PC-3 (cell line): Measurements from ENCODE around the gene GPS1. TPM values are rescaled to one million over a fixed set of nuclear protein-coding genes. Genes with fewer than 3 reads are reported as not detected.

Experiments
- ATAC-seq: fragments of 200-7000 bp; cut with Tn5 transposase; 2 replicates; pipeline ENCODE4 v1.9.1; 2020; ENCODE audit warnings: mild to moderate bottlenecking, moderate library complexity
- BruUV-seq: library from RNA; stranded (reverse); fragments of 400-500 nt; replicated peaks from 2 replicates; lab custom pipeline; 2021; lab: Mats Ljungman, UMichigan
- CTCF ChIA-PET: fragments of 300-600 bp; sonication (Branson Sonifier 250); formaldehyde crosslinking; loops from one replicate; lab custom pipeline; 2022; ENCODE audit warnings: antibody characterized with exemption; lab: Charles Lee
- POLR2A ChIA-PET: fragments of 300-600 bp; sonication (Branson Sonifier 250); formaldehyde crosslinking; loops from one replicate; lab custom pipeline; 2022; ENCODE audit warnings: antibody characterized with exemption; ENCODE audit not compliant: unreplicated experiment; lab: Charles Lee
- DNase-seq: peaks from one replicate; pipeline ENCODE4 v3.0.0-alpha.2; 2015
- H2AFZ ChIP-seq: fragments of 300-600 bp; sonication (generic); 2 replicates; pipeline ENCODE4 v1.6.0; 2016; ENCODE audit warnings: antibody characterized with exemption, low read length
- H3F3A ChIP-seq: fragments of 300-600 bp; sonication (generic); one replicate; pipeline ENCODE4 v1.6.0; 2017; ENCODE audit warnings: antibody characterized with exemption, low read length, control low read depth, mild to moderate bottlenecking; ENCODE audit not compliant: unreplicated experiment
- H3K27ac ChIP-seq: fragments of 300-600 bp; sonication (generic); 2 replicates; pipeline ENCODE4 v1.5.1; 2016; ENCODE audit warnings: mild to moderate bottlenecking, low read length
- H3K27me3 ChIP-seq: fragments of 300-600 bp; sonication (generic); 2 replicates; pipeline ENCODE4 v1.6.1; 2016; ENCODE audit warnings: low read length, mixed read lengths
- H3K36me3 ChIP-seq: fragments of 300-600 bp; sonication (generic); 2 replicates; pipeline ENCODE4 v1.6.1; 2016; ENCODE audit warnings: low read depth, mixed run types, low read length, mixed read lengths
- H3K4me1 ChIP-seq: fragments of 300-600 bp; sonication (generic); 2 replicates; pipeline ENCODE4 v1.5.1; 2016; ENCODE audit warnings: low read length; ENCODE audit not compliant: insufficient read depth
- H3K4me2 ChIP-seq: fragments of 300-600 bp; sonication (generic); 2 replicates; pipeline ENCODE4 v1.6.0; 2016; ENCODE audit warnings: low read length
- H3K4me3 ChIP-seq: fragments of 300-600 bp; sonication (generic); 2 replicates; pipeline ENCODE4 v1.5.1; 2016; ENCODE audit warnings: mild to moderate bottlenecking, low read length, mixed read lengths
- H3K79me2 ChIP-seq: fragments of 300-600 bp; sonication (generic); 2 replicates; pipeline ENCODE4 v1.6.1; 2017; ENCODE audit warnings: low read length, mixed read lengths
- H3K9ac ChIP-seq: fragments of 300-600 bp; sonication (generic); 2 replicates; pipeline ENCODE4 v1.6.0; 2016; ENCODE audit warnings: mild to moderate bottlenecking, low read length
- H3K9me2 ChIP-seq: fragments of 300-600 bp; sonication (generic); replicated peaks from 2 replicates; pipeline ENCODE4 v1.6.1; 2016; ENCODE audit warnings: mixed run types, low read length, mixed read lengths
- H3K9me3 ChIP-seq: fragments of 300-600 bp; sonication (generic); 2 replicates; pipeline ENCODE4 v1.6.1; 2016; ENCODE audit warnings: low read length, mixed read lengths
- H4K20me1 ChIP-seq: fragments of 300-600 bp; sonication (generic); 2 replicates; pipeline ENCODE4 v1.6.1; 2016; ENCODE audit warnings: low read length, mixed read lengths
- CTCF ChIP-seq: fragments of 300-600 bp; sonication (generic); conservative IDR thresholded peaks from 2 replicates; pipeline ENCODE4 v1.5.1; 2017; ENCODE audit warnings: antibody characterized with exemption, low read depth, mild to moderate bottlenecking, low read length
- EZH2 ChIP-seq: fragments of 300-600 bp; sonication (generic); IDR thresholded peaks from one replicate; pipeline ENCODE4 v1.6.1; 2017; ENCODE audit warnings: antibody characterized with exemption, mild to moderate bottlenecking, low read length; ENCODE audit not compliant: unreplicated experiment
- EZH2phosphoT487 ChIP-seq: fragments of 300-600 bp; sonication (generic); IDR thresholded peaks from 2 replicates; pipeline ENCODE4 v1.6.1; 2018; ENCODE audit warnings: mild to moderate bottlenecking, antibody characterized with exemption, low read length, borderline replicate concordance
- intact Hi-C: fragments of 100-400 bp; cut with micrococcal nuclease; formaldehyde crosslinking; loops from 2 replicates; pipeline ENCODE4 v1.9.0; 2023
- total RNA-seq: library from RNA; depleted of rRNA; stranded (reverse); fragments of >200 nt; gene quantifications from 2 replicates; pipeline ENCODE4 v1.2.3, GENCODE V29; 2014

Gene GPS1
- total RNA-seq, 1 experiment from 2014 or later: 240 TPM

GRCh38 chr17:82090549-82091263, 39.0 kb downstream of the GPS1 start:
- Histone ChIP-seq H3K27me3 (no peaks in the 10 kb centered on the region), H4K20me1 (peaks cover 19% of the 10 kb centered on the region), H3K9me3 (no peaks in the 10 kb centered on the region), H3K4me2 (no peak overlapping the region), H3F3A (no peaks in the 10 kb centered on the region), H3K79me2 (peaks cover 15% of the 10 kb centered on the region), H3K4me3 (no peak overlapping the region), H3K36me3 (peaks cover 82% of the 10 kb centered on the region), H3K4me1 (peaks cover 7% of the 10 kb centered on the region), H3K27ac (no peak overlapping the region), H2AFZ (no peak overlapping the region), H3K9ac (no peak overlapping the region), H3K9me2 (no peaks in the 10 kb centered on the region)
- BruUV-seq: no TSS peak
- ChIA-PET POLR2A (no interaction called here), CTCF (no interaction called here)
- ATAC-seq (no peak), DNase-seq (no peak)
- intact Hi-C loops: no loop called here
- TF ChIP-seq EZH2 (no peak), EZH2phosphoT487 (no peak), CTCF (no peak)

- no TSS peak for BruUV-seq
- Histone ChIP-seq H3F3A (no peaks in the 10 kb centered on the region), H3K27me3 (no peaks in the 10 kb centered on the region), H3K9ac (no peak overlapping the region), H3K9me2 (no peaks in the 10 kb centered on the region), H2AFZ (no peak overlapping the region), H3K4me3 (no peak overlapping the region), H3K36me3 (peaks cover 80% of the 10 kb centered on the region), H3K4me1 (peaks cover 14% of the 10 kb centered on the region), H3K27ac (no peak overlapping the region), H3K79me2 (peaks cover 23% of the 10 kb centered on the region), H3K9me3 (no peaks in the 10 kb centered on the region), H4K20me1 (peaks cover 26% of the 10 kb centered on the region), H3K4me2 (no peak overlapping the region)
- ChIA-PET POLR2A (no interaction called here), CTCF (no interaction called here)
- no peak for TF ChIP-seq EZH2
- TF ChIP-seq EZH2phosphoT487: no peak
- no peak for TF ChIP-seq CTCF
- DNase-seq: no peak
- intact Hi-C loops: no loop called here
- no peak for ATAC-seq
Observed at GRCh38 chr17:82091264-82092066, 39.8 kb downstream of the GPS1 start.
